SHP77 (cell line): Measurements from ENCODE around the gene PSMB2.

Experiments used
- DNase-seq, 2 experiments: peaks; one replicate each; lab custom pipeline; 2025; lab: John Stamatoyannopoulos, UW

PSMB2 gene

DNA sequence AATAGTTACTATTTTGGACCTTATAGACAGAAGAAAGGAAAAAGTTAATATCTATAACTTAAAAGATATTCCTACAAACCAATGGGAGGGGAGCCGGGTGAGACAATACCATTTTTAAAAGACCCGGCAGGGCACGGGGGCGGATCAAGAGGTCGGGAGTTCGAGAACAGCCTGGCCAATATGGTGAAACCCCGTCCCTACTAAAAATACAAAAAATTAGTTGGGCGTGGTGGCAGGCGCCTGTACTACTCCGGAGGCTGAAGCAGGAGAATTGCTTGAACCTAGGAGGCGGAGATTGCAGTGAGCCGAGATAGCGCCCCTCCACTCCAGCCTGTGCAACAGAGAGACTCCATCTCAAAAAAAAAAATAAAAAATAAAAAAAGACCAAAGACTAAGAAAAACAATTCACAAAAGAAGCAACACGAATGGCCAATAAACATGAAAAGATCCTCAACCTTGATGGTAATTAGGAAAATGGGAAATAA lies 1.2 kb upstream of the PSMB2 start:
- no peak for DNase-seq

DNA sequence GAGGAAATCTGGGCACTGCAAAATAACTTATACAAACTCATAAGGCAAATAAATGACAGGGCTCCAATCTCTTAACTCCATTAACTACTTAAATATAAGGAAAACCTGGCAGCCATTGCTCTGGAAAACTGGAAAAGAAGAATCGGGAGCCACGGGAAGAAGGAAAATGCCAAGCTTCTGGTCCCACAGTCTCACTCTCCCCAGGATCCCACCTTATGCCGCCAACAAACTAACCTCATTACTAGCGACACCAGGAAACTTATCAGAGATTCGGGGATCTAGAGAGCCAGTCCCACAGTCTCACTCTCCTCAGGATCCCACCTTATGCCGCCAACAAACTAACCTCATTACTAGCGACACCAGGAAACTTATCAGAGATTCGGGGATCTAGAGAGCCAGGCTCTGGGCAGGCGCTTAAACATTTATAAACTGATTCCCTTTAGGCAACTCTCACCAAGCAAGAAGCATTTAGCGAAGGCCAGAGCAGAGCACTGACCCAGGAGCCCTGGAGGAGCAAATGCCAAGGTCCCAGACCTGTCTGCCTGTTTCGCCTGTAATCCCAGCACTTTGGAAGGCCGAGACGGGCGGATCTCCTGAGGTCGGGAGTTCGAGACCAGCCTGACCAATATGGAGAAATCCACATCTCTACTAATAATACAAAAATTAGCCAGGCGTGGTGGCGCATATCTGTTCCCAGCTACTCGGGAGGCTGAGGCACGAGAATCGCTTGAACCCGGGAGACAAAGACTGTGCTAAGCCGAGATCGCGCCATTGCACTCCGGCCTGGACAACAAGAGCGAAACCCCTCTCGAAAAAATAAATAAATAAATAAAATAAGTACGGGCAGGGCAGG lies 720 bp downstream of the PSMB2 start:
- DNase-seq, result no peak

DNA sequence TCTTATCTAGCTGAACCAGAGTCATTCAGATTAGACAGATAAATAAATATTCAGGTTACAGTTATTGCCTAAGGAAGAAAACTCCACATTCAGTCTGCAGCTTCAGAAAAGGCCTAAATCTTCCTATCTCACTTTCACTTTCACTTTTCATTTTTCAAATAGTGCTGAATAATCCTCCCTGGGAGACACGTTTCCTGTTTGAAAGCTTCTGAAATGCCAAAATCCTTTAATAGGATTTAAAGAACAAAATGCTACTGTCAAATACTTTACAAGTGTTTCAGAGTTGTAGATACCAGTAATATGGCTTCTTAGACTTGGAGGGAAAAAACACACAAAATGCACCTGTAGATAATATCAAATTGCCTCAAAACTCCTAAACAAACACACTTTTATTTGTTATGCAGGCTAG lies 3.9 kb downstream of the PSMB2 start:
- DNase-seq, result no peak

DNA sequence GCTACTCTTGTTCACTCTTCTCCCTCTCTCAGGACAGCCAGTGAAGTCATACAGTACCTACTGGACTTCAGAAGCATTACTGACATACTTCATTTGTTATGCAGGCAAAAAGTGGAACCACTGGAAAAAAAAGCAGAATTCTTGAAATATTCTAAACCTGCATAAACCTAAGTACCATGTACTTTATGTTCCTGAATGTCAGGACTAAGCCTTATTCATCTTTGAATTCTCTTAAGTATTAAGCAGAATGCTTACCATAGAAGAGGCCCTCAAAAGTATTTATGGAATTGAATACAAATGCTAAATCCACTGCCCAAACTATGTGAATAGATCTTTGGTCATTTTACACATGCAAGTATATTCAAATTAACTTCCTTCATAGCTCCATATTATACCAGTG lies 7.8 kb downstream of the PSMB2 start:
- no peak for DNase-seq

DNA sequence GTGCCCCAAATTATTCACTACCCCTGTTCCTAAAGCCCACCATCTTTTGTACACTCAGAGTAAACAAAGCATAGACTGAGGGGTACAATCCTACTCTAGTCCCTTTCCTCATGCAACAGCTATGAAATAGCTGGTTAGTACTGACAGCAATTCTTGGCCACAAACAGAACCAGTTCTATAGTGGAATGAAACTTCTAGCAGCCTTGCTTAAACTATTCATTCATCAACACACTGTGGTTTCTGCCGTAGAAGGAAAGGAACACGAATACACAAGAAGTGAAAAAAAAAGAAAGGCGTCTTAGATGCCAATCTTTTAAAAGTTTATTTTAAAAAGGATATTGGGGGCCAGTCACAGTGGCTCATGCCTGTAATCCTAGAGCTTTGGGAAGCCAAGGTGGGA lies 9.9 kb downstream of the PSMB2 start:
- DNase-seq, result no peak

DNA sequence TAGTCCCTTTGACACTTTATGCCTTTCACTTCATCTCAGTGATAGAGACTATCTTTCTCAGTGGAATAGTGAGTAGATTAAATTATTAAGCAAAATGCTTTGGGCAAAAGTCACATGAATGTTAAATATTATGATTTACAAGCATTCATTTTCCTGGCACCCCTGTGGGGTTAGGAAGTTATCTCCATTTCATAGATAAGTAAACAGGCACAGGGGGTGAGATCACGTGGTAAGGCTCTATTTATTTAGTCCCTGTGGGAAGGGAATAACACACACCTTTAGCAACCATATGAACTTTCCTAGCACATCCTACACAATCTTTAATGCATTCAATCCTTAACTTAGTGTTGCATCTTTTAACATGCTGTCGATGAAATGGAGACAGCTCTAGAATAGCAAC lies 12.3 kb downstream of the PSMB2 start:
- no peak for DNase-seq

DNA sequence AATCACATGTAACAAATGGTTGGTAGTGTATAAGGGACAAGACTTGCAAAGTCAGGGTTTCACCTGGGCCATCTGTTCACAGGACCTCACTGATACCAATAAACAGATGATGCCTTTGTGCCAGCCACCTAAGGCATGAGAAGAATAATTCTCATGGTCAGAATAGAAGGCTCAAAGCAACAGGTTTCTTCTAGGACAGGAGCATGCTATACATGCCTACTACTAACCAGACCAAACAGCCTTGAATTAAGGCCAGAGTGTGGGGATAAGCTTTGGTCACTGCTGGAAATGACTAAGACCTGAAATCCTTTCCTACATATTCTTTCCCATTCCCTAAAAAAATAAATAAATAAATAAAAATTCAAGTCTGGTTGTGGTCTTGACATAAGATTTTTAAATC lies 17.5 kb downstream of the PSMB2 start:
- no peak for DNase-seq

DNA sequence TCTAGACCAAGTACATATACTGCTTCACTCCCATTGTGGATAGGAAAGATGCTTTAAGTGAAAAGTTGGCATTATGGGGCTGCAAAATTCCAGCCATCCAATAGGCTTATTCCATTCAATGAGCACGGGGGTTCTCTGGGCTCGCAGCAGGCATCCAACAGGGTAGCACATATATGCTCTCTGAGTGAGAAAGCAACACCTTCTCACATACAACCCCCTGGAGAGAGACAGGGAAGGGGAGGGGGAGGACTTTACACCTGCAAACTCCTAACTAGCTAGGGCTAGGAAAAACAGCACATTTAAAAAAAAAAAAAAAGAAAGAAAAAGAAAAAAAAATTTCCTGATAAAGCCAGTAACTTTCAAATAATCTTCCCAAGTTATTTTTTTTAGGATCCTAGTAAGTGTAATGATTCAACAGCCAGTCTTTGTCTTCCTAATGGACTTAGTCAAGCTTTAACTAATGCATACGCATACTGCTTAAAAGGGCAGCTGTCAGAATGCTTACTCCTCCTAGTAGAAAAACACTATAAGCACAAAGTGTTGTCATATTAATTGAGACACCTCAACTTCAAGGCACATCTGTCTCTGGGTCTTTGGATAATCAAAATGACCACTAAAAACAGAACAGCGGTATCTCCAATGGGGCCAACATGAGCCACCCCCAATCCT lies 18.7 kb downstream of the PSMB2 start:
- no peak for DNase-seq

DNA sequence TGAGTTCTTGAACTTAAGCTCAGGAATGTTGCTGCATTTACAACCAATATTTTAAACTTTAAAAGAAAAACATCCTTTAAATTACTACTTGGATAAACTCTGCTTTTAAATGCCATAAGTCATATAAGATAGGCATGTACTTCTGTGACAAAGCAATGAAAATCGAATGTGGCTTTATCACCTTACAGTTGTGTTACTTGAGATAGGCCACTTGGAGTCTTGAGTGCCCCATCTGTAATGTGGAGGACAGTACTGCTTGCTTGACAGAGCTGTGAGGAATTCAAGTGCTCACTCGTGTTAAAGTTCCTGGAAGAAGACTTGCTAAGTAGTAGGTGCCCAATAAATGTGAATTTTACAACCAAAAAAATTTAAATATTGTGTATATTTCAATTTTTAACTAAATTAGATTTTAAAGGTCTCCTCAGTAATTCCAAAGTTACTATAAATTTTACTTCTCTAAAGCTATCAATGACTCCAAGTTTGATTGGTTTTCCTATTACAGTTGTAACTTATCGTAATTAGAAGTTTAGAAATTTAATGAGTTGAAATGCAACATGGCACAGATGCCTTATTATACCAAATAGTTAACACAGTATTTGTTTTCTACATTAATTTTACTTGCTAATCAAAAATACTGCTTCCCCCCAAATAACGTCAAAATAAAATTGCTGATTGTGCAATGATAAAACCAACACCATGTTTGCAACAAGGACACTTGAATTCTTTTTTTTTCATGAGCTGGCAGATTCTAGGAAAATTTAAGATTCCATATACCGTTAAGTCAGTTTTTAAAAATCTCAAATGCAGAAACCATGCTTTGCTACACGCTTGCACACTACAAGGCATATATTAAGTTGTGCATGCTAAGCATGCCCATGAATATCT lies 21.8 kb downstream of the PSMB2 start:
- no peak for DNase-seq

DNA sequence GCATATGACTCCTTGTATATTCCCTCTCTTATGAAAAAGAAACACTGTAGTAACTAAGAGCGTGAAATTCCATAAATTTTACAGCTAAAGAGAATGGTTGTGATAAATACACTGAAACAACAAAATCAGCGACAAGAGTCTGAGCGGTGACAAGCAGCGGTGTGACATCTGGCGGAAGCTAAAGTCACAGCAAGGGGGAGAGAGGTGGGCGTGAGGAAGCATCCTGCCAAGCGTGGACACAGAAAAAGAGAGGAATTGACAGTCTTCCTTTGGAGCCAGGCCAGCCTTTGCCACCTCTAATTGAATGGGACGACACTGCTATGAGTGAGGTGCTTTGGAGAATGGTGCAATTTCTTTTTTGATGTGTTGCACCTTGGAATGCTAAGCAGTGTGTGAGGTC lies 25.9 kb downstream of the PSMB2 start:
- no peak for DNase-seq

DNA sequence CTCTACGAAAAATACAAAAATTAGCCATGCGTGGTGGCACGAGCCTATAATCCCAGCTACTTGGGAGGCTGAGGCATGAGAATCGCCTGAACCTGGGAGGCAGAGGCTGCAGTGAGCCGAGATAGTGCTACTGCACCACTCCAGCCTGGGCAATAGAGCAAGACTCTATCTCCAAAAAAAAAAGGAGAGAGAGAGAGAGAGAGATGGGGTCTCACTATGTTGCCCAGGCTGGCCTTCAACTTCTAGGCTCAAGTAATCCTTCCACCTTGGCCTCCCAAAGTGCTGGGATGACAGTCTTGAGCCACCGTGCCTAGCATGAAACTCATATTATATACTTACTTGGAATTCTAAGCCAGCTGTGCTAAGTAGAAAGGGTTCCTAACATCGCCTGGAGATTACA lies 29.7 kb downstream of the PSMB2 start:
- no peak for DNase-seq

DNA sequence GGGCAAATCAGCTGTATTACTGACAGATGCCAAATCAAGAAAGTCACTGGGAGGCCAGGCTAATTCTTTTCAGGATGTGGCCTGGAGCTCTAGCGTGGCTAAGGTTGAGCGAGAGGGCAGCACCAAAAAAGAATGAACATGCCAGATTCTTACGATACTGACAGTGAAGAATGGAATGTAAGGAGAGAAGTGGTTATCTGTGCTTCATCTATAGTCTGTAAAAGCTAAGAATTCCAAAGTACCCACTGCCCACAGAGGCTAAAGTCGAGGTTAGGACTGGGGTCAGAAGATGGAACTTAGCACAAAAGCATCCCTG lies 35.5 kb downstream of the PSMB2 start:
- DNase-seq, result no peak

DNA sequence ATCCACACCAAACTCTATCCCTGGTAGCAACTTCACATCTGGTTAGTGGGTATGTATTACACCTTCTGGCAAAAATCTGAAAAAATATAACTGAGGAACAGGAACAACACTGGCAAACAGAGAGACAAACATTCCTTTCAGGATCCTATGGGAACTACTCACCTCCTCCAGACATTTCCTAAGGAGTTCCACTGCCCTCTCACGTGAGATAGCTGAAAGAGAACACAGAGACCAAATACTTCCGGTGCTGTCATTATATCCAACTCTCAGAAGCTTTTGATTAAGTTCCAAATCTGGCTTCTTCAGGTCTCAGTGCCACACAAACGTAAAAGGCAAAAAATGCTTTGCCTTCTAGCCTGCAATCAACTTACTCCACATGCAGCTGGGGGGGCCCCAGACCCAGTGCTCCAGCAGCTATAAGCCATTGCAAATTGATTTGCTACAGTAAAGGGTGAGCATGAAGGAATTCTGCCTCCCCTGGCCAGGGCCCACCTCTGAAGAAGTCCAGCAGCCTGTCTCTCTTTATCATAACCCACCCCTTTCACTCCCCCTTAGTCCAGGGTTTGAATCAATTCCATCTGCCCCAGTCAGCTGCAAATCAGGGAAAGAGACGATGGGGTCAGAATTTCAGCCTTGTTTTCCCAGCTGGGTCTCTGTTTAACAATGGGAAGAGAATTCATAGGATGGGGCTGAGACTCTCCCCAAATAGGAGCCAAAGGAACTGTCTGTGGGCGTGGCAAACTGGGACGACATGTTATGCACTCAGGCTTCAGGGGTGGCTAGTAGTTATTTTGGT lies 36.1 kb downstream of the PSMB2 start:
- DNase-seq, result no peak

DNA sequence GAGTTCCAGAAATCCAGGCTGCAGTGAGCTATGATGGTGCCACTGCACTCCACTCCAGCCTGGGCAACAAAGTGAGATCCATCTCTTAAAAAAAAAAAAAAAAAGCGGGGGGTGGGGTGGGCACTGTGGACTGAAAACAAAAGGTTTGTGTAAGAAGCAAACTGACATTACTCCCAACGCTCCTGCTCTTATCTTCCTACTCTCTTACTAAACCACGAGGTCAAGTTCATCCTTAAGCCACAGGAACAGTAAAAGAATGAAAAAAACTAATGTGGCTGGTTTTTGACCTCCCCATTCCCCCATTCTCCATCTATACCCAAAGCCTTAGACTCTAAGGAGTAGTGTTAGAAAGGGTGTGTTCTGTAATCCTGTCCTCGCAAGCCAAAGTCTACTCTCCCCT lies 37.4 kb downstream of the PSMB2 start:
- DNase-seq, result no peak

DNA sequence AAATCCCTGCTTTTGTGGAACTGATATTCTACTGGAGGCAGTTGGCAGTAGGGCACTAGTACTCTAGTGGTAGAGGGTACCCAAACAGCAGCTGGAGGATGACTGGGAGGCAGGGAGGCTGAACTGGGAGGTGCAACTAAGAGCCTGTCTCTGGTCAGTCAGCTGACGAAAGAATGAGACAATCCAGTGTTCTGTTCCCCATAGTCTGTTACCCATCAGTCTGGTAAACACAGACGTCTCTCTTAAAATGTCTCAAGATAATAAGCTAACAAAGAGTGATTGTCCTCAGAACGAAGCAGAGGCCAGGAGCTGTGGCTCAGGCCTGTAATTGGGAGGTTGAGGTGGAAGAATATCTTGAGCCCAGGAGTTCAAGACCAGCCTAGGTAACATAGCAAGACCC lies 37.9 kb downstream of the PSMB2 start:
- DNase-seq, result no peak

DNA sequence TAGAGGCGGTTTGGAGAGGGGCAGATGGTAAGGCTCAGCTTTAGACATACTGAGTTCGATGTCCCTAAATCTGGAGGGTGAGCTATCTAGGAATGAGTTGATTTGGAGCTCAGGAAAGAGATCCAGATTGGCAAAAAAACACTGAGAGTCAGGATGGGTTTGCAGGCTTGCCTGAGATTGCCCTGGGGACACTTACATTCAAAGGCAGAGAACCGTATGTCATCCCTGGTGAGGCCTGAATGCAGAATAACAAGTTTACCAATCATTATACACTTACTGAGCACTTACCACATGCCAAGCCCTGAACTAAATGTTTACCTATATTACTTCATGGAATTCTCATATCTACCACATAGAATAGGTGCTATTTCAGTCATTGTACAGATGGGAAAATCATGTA lies 40.7 kb downstream of the PSMB2 start:
- DNase-seq, result no peak

DNA sequence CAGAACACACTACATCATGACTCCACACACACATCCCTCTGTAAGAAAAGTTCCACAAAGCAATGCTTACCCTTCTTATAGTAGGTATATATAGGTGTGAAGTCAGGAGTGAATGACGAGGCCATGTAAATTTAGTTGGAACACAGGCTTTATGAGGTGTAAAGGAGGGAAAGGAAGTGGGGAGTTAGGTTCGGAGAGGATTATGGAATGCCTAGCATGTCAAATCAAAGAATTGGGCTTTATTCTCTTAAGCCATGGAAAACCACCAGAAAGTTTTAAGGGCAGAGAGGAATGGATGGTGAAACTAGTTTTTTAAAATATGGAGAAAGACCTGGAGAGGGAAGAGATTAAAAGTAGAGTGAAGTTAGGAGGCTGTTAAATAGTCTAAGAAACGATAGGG lies 41.9 kb downstream of the PSMB2 start:
- DNase-seq, result no peak

DNA sequence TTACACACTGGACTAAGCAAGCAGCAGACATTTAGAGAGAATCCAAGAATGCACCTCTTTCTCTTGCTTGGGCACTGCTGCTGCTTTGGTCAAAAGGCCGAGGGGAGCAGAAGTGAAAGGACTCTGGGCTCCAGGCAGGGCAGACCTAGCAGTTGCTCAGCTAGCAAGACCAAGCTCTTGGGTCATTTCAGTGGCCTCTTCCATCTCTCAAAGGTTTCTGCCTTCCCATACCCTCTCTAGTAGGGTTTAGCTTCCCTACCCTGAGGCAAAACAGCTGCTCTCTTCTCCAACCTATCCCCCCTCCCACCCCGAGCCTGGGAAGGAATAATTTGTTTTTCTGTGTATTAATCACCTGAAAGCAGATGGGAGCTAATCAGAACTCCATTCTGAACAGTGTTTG lies 42.4 kb downstream of the PSMB2 start:
- no peak for DNase-seq

DNA sequence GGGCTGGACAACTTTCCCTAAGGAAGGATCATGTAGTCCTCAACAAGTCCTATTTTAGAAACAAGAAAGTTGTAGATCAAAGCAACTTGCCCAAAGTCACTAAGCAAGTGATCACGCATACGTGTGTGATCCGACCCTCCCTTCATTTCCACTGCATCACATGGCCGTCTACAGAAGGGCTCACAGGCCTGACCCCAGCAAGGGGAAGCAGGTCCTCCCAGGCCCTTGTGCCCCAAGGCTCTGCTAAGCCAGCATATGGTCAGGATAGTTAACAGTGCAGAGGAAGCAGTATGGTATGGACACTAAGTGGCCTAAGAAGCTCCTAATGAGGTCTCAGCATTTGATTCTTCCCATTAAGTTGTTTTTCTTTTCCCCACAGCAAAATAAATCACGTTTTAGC lies 43.5 kb downstream of the PSMB2 start:
- no peak for DNase-seq

DNA sequence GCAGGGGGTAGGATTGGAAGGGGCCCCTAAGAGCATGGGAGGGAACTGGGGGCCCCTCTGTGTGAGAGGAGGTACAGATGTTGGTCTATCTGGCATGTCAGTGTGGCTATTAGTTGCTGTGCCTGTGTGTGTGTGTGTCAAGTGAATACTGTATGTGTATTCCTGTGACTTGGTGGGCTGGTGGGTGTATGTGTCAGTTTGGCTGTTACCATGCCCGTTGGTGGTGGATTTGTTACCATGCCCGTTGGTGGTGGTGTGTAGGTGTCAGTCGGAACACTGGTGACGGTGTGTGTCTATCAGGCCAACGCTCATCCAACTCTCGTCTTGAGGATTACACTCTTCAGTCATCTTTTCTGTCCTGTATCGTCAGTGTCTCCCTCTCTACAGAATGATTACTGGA lies 45.6 kb downstream of the PSMB2 start:
- no peak for DNase-seq

DNA sequence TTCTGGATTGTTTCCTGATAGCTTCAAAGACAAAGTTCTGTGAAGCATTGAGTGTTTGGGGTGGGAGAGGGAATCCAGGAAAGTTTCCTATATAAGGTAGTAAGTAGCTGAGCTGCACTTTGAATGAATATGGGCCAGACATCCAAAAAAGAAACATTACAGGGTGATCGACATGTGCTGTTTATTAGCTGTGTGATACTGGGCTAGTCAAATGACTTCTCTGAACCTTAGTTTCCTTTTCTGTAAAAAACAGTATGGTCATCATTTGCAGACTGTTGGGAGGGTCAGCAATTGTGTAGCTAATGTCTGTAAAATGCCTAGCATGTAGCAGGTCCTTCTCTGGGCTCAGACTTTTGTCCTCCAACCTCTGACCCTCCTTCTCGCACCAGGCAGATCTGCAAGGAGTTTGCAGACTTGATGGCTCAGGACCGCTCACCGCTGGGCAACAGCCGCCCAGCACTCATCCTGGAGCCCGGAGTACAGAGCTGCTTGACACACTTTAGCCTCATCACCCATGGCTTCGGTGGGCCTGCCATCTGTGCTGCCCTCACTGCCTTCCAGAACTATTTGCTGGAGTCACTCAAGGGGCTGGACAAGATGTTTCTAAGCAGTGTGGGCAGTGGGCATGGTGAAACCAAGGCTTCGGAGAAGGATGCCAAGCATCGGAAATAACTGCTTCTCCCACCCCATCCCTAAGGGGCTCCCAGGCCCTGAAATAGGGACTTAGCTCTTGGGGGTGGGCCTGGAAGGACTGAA lies 47.1 kb downstream of the PSMB2 start:
- no peak for DNase-seq
